Urinary bladder (tissue), 4 donors: ENCODE measurements around the gene ATAD3B. TPM values are rescaled to one million over a fixed set of nuclear protein-coding genes. Genes with fewer than 3 reads are reported as not detected.

Experiments used
- DNase-seq: peaks from one replicate; pipeline ENCODE4 v3.0.0-alpha.2; 2015; ENCODE audit errors: extremely low spot score
- H3K27ac ChIP-seq: one replicate; pipeline ENCODE4 v1.5.1; 2013; ENCODE audit warnings: low read depth, mild to moderate bottlenecking, moderate library complexity
- H3K36me3 ChIP-seq: one replicate; pipeline ENCODE4 v1.6.1; 2013; ENCODE audit warnings: mild to moderate bottlenecking, moderate library complexity; ENCODE audit not compliant: insufficient read depth
- H3K4me1 ChIP-seq: one replicate; pipeline ENCODE4 v1.6.1; 2013; ENCODE audit warnings: mild to moderate bottlenecking, moderate library complexity; ENCODE audit not compliant: insufficient read depth
- H3K4me3 ChIP-seq: one replicate; pipeline ENCODE4 v1.5.1; 2013; ENCODE audit warnings: low read depth, low read length
- WGBS: extraction: QIAGEN DNeasy Blood & Tissue Kit; methylation state at CpG from one replicate; pipeline ENCODE4 v1.1.7; 2013; 5-methylcytosine and 5-hydroxymethylcytosine counted together
- polyA plus RNA-seq: library from polyadenylated mRNA; stranded (reverse); fragments of 200-250 nt; gene quantifications from one replicate; pipeline ENCODE4 v1.2.3, GENCODE V29; 2013
- total RNA-seq: library from RNA; depleted of rRNA; stranded (reverse); fragments of >200 nt; gene quantifications from one replicate; pipeline ENCODE4 v1.2.3, GENCODE V29; 2014
- donor health status: healthy with polysubstance abuse.
- donor health status: healthy.

Gene ATAD3B
- total and polyA plus RNA-seq, 2 donors = 11.3 to 14.3 TPM

- Histone ChIP-seq H3K4me3 (no peak overlapping the region), H3K27ac (no peak overlapping the region), H3K4me1 (no peaks in the 10 kb centered on the region), H3K36me3 (no peaks in the 10 kb centered on the region)
- 86% methylated on average over 48 of the region's 48 CpGs for whole genome bisulfite sequencing
- DNase-seq = no peak
Measured at GRCh38 chr1:1536019-1536937, 64.7 kb downstream of the ATAD3B start.

- Histone ChIP-seq H3K4me3 (no peak overlapping the region), H3K36me3 (no peaks in the 10 kb centered on the region), H3K4me1 (no peaks in the 10 kb centered on the region), H3K27ac (no peak overlapping the region)
- no peak for DNase-seq
- WGBS = 91% methylated on average over 15 of the region's 15 CpGs
Measured at GRCh38 chr1:1536938-1537546, 65.5 kb downstream of the ATAD3B start.

GRCh38 chr1:1537626-1538250 lies 66.2 kb downstream of the ATAD3B start:
- WGBS = 93% methylated on average over 32 of the region's 32 CpGs
- Histone ChIP-seq H3K4me3 (no peak overlapping the region), H3K36me3 (no peaks in the 10 kb centered on the region), H3K27ac (no peak overlapping the region), H3K4me1 (no peaks in the 10 kb centered on the region)
- no peak for DNase-seq

GRCh38 chr1:1538334-1538733 lies 66.8 kb downstream of the ATAD3B start:
- Histone ChIP-seq H3K4me3 (no peak overlapping the region), H3K27ac (no peak overlapping the region), H3K36me3 (no peaks in the 10 kb centered on the region), H3K4me1 (no peaks in the 10 kb centered on the region)
- WGBS = 92% methylated on average over 23 of the region's 23 CpGs
- DNase-seq = no peak

GRCh38 chr1:1538989-1539309 lies 67.4 kb downstream of the ATAD3B start:
- Histone ChIP-seq H3K4me1 (no peaks in the 10 kb centered on the region), H3K36me3 (no peaks in the 10 kb centered on the region), H3K27ac (no peak overlapping the region), H3K4me3 (no peak overlapping the region)
- DNase-seq = no peak
- WGBS = 81% methylated on average over 18 of the region's 18 CpGs

- Histone ChIP-seq H3K4me3 (peak overlapping the region; percentile 71), H3K36me3 (no peaks in the 10 kb centered on the region), H3K27ac (no peak overlapping the region), H3K4me1 (no peaks in the 10 kb centered on the region)
- no peak for DNase-seq
- 12% methylated on average over 66 of the region's 66 CpGs for WGBS
Measured at GRCh38 chr1:1539310-1540089, 67.9 kb downstream of the ATAD3B start.

- Histone ChIP-seq H3K36me3 (no peaks in the 10 kb centered on the region), H3K4me3 (peak within 1 kb of the TSS; percentile 71), H3K27ac (peak within 1 kb of the TSS; percentile 25), H3K4me1 (no peaks in the 10 kb centered on the region)
- peak; percentile 20 for DNase-seq
- under 1% methylated on average over 89 of the region's 100 CpGs for WGBS
Measured at GRCh38 chr1:1540090-1540817, 68.7 kb downstream of the ATAD3B start, which contains the start of gene TMEM240. TMEM240 (minus strand) TSS chr1:1540624; CDS start chr1:1540346, 278 bp downstream.

- no peak for DNase-seq
- H3K4me3 ChIP-seq = peak overlapping the region; percentile 71
- H3K36me3 ChIP-seq = no peaks in the 10 kb centered on the region
- WGBS = 52% methylated on average over 53 of the region's 53 CpGs
- H3K27ac ChIP-seq = peak overlapping the region; percentile 25
- H3K4me1 ChIP-seq = no peaks in the 10 kb centered on the region
Measured at GRCh38 chr1:1540818-1541628, 69.5 kb downstream of the ATAD3B start.

GRCh38 chr1:1541956-1542765 lies 70.6 kb downstream of the ATAD3B start:
- Histone ChIP-seq H3K27ac (no peak overlapping the region), H3K36me3 (no peaks in the 10 kb centered on the region), H3K4me3 (no peak overlapping the region), H3K4me1 (no peaks in the 10 kb centered on the region)
- DNase-seq = no peak
- 87% methylated on average over 37 of the region's 37 CpGs for WGBS

- DNase-seq = no peak
- 87% methylated on average over 45 of the region's 45 CpGs for WGBS
- no peak overlapping the region for H3K4me3 ChIP-seq
- H3K27ac ChIP-seq = no peak overlapping the region
- H3K4me1 ChIP-seq = no peaks in the 10 kb centered on the region
- H3K36me3 ChIP-seq = no peaks in the 10 kb centered on the region
Measured at GRCh38 chr1:1542766-1543705, 71.5 kb downstream of the ATAD3B start.

- H3K36me3 ChIP-seq = no peaks in the 10 kb centered on the region
- WGBS = 80% methylated on average over 19 of the region's 19 CpGs
- DNase-seq = no peak
- no peak overlapping the region for H3K4me3 ChIP-seq
- no peaks in the 10 kb centered on the region for H3K4me1 ChIP-seq
- H3K27ac ChIP-seq = no peak overlapping the region
Measured at GRCh38 chr1:1543706-1544099, 72.1 kb downstream of the ATAD3B start.
